Esophagus muscularis mucosa (tissue), 4 donors: ENCODE results near the gene PDS5A. TPM values are rescaled to one million over a fixed set of nuclear protein-coding genes. Genes with fewer than 3 reads are reported as not detected.

Source experiments
- DNase-seq: peaks from one replicate; pipeline ENCODE4 v3.0.0-alpha.2; 2017; ENCODE audit errors: extremely low spot score
- H3K27ac ChIP-seq, 4 donors: fragments of 200-600 bp; sonication (generic); replicated peaks in 1 of 4; 1 replicate in 3 of 4; 2 replicates in 1 of 4; pipeline ENCODE4 v1.5.1; 2016 to 2019; ENCODE audit warnings: mild to moderate bottlenecking in 1 of 4
- H3K27me3 ChIP-seq, 4 donors: fragments of 200-600 bp; sonication (generic); one replicate each; pipeline versions ENCODE4 v1.5.1 to v1.6.0; 2016 to 2019
- H3K36me3 ChIP-seq, 4 donors: fragments of 200-600 bp; sonication (generic); one replicate each; pipeline ENCODE4 v1.5.1; 2016 to 2019
- H3K4me1 ChIP-seq, 4 donors: fragments of 200-600 bp; sonication (generic); one replicate each; pipeline ENCODE4 v1.5.1; 2016 to 2019
- H3K4me3 ChIP-seq, 4 donors: fragments of 200-600 bp; sonication (generic); 1 replicate in 2 of 4; 2 replicates in 2 of 4; pipeline ENCODE4 v1.5.1; 2016 to 2019; ENCODE audit warnings: mild to moderate bottlenecking in 4 of 4, moderate library complexity in 1 of 4
- H3K9me3 ChIP-seq, 4 donors: fragments of 200-600 bp; sonication (generic); 1 replicate in 3 of 4; 2 replicates in 1 of 4; pipeline ENCODE4 v1.5.1; 2016 to 2019
- EP300 ChIP-seq: sonication (generic); formaldehyde crosslinking; IDR thresholded peaks from one replicate; pipeline ENCODE4 v1.6.1; 2017; ENCODE audit warnings: antibody characterized with exemption
- POLR2A ChIP-seq: fragments of 450-650 bp; IDR thresholded peaks from one replicate; pipeline ENCODE4 v1.6.1; 2017; ENCODE audit warnings: antibody characterized with exemption, moderate library complexity, mild to moderate bottlenecking, low read depth
- POLR2AphosphoS5 ChIP-seq, 2 donors: sonication (generic); formaldehyde crosslinking; IDR thresholded peaks; one replicate each; pipeline ENCODE4 v1.6.1; 2017; ENCODE audit warnings: antibody characterized with exemption in 2 of 2
- WGBS: methylation state at CpG from one replicate; pipeline ENCODE4 v1.1.5; 2018; 5-methylcytosine and 5-hydroxymethylcytosine counted together
- intact Hi-C: fragments of 100-400 bp; cut with DNase I; formaldehyde crosslinking; loops from one replicate; pipeline ENCODE4 v1.15.1; 2023
- total RNA-seq, 4 donors: library from RNA; depleted of rRNA; stranded (reverse); fragments of >200 nt; gene quantifications; one replicate each; pipeline versions ENCODE4 v1.1.0 to v1.2.1, GENCODE V29; 2016
- TF ChIP-seq, protein P1 (sequence below), 3 experiments: fragments of 200-600 bp in 2 of 3; fragments of 450-650 bp in 1 of 3; sonication (generic) in 2 of 3; IDR thresholded peaks; one replicate each; pipeline ENCODE4 v1.5.1; 2017 to 2019; ENCODE audit warnings: antibody characterized with exemption in 3 of 3, mild to moderate bottlenecking in 2 of 3, moderate library complexity in 1 of 3

Gene PDS5A
- total RNA-seq, 4 donors from 2014 or later = 48.2 to 56.1 (median 51.3) TPM

- Histone ChIP-seq H3K27me3 (no peaks in the 10 kb centered on the region), H3K27ac (no peak overlapping the region), H3K9me3 (peaks cover 0 to 6% (median 0%) of the 10 kb centered on the region in 4 donors), H3K4me3 (no peak overlapping the region), H3K4me1 (no peaks in the 10 kb centered on the region), H3K36me3 (peaks cover 19 to 83% (median 52%) of the 10 kb centered on the region in 4 donors)
- TF ChIP-seq POLR2A = no peak
- TF ChIP-seq EP300 = no peak
- no peak for TF ChIP-seq POLR2AphosphoS5 (IDR thresholded peaks at IDR 0.05)
- TF ChIP-seq, protein P1, sequence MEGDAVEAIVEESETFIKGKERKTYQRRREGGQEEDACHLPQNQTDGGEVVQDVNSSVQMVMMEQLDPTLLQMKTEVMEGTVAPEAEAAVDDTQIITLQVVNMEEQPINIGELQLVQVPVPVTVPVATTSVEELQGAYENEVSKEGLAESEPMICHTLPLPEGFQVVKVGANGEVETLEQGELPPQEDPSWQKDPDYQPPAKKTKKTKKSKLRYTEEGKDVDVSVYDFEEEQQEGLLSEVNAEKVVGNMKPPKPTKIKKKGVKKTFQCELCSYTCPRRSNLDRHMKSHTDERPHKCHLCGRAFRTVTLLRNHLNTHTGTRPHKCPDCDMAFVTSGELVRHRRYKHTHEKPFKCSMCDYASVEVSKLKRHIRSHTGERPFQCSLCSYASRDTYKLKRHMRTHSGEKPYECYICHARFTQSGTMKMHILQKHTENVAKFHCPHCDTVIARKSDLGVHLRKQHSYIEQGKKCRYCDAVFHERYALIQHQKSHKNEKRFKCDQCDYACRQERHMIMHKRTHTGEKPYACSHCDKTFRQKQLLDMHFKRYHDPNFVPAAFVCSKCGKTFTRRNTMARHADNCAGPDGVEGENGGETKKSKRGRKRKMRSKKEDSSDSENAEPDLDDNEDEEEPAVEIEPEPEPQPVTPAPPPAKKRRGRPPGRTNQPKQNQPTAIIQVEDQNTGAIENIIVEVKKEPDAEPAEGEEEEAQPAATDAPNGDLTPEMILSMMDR (IDR thresholded peaks at IDR 0.05) = no peak
- 92% methylated on average over 6 of the region's 6 CpGs for WGBS
- no peak for DNase-seq
- intact Hi-C loops = no loop called here
Observed at GRCh38 chr4:39860804-39861203, 116.9 kb downstream of the PDS5A start.

DNA sequence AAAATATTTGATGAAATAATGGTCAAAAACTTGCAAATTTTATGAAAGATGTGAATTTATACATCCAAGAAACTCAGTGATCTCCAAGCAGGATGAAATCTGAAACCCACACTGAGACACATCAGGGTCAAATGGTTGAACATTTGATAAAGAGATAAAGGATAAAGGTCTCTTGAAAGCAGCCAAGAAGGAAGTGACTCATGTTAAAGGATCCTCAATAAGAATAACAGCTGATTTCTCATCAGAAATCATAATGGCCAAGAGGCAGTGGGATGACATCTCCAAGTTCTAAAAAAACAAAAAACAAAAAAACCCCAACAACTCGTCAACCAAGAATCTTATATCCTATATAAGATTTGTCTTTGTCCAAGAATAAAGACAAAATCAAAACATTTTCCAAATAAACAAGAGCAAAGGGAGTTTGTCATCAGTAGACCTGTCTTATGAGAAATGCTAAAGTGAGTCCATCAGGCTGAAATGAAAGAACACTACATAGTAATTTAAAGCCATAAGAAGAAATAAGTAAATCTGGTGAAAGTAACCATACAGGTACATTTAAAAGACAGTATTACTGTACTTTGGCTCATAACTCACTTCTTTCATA, 121.7 kb downstream of the PDS5A start:
- H3K4me3 ChIP-seq = no peak overlapping the region
- no peaks in the 10 kb centered on the region for H3K4me1 ChIP-seq
- 97% methylated on average over 1 of the region's 1 CpG for WGBS
- peaks cover 0 to 7% (median 0%) of the 10 kb centered on the region in 4 donors for H3K9me3 ChIP-seq
- TF ChIP-seq POLR2A (no peak), POLR2AphosphoS5 (IDR thresholded peaks at IDR 0.05) (no peak), EP300 (no peak)
- TF ChIP-seq, protein P1 (IDR thresholded peaks at IDR 0.05) = no peak
- no peak overlapping the region for H3K27ac ChIP-seq
- intact Hi-C loops = no loop called here
- H3K27me3 ChIP-seq = no peaks in the 10 kb centered on the region
- H3K36me3 ChIP-seq = peaks cover 25 to 58% (median 49%) of the 10 kb centered on the region in 4 donors
- DNase-seq = no peak

DNA sequence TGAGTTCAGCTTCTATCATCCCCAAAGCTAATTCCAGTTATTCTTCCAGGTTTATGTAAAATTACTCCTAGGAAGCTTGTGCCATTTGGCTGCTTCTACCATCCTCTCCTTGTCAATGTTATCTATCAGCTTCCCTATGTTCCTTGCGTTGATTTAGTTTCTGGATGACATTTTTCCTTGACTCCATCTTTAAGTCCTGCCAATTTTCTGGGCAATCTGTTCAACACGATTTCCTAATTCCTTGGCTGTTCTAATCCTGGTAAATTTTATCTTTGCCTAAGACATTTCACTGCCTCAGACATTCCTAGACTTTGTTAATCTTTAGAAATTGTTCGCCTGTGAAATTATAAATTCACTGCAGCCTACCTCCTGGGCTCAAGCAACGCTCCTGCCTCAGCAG, 125.1 kb downstream of the PDS5A start:
- H3K27ac ChIP-seq = no peak overlapping the region
- no peaks in the 10 kb centered on the region for H3K4me1 ChIP-seq
- peaks cover 0 to 7% (median 0%) of the 10 kb centered on the region in 4 donors for H3K9me3 ChIP-seq
- DNase-seq = no peak
- intact Hi-C loops = no loop called here
- 65% methylated on average over 4 of the region's 4 CpGs for WGBS
- no peak for TF ChIP-seq EP300
- TF ChIP-seq, protein P1 (IDR thresholded peaks at IDR 0.05) = no peak
- no peak for TF ChIP-seq POLR2AphosphoS5 (IDR thresholded peaks at IDR 0.05)
- TF ChIP-seq POLR2A = no peak
- H3K4me3 ChIP-seq = no peak overlapping the region
- H3K36me3 ChIP-seq = peaks cover 12 to 53% (median 46%) of the 10 kb centered on the region in 4 donors
- H3K27me3 ChIP-seq = no peaks in the 10 kb centered on the region

DNA sequence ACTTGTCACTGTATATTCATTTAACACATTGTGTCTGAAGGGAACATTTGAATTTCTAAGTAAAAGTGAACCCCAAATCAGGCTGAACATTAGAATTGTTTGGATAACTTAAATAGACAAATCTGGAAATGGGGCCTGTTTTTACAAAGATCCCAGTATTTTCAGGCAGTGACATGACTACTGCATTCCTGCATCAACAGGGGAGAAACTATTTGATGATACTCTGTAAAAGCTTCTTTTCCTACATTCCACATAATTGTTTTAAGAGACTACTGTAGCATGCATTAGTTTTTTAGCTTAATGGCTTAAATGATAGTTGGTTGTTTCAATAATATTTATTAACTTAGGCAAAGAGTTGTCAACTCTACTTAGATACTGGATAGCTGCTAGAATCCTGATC, 127.0 kb downstream of the PDS5A start:
- H3K27me3 ChIP-seq = no peaks in the 10 kb centered on the region
- H3K36me3 ChIP-seq = peaks cover 8 to 58% (median 44%) of the 10 kb centered on the region in 4 donors
- H3K9me3 ChIP-seq = peaks cover 0 to under 1% (median 0%) of the 10 kb centered on the region in 4 donors
- intact Hi-C loops = no loop called here
- no peak overlapping the region for H3K4me3 ChIP-seq
- no peak overlapping the region for H3K27ac ChIP-seq
- TF ChIP-seq EP300 (no peak), POLR2A (no peak), POLR2AphosphoS5 (IDR thresholded peaks at IDR 0.05) (no peak)
- TF ChIP-seq, protein P1 (IDR thresholded peaks at IDR 0.05) = no peak
- no peaks in the 10 kb centered on the region for H3K4me1 ChIP-seq
- no peak for DNase-seq

- Histone ChIP-seq H3K9me3 (no peaks in the 10 kb centered on the region), H3K27me3 (no peaks in the 10 kb centered on the region), H3K27ac (no peak overlapping the region), H3K4me1 (no peaks in the 10 kb centered on the region), H3K4me3 (no peak overlapping the region), H3K36me3 (peaks cover 15 to 79% (median 53%) of the 10 kb centered on the region in 4 donors)
- TF ChIP-seq, protein P1 (IDR thresholded peaks at IDR 0.05) = no peak
- no peak for TF ChIP-seq POLR2A
- TF ChIP-seq POLR2AphosphoS5 (IDR thresholded peaks at IDR 0.05) = no peak
- no peak for TF ChIP-seq EP300
- DNase-seq = no peak
- 58% methylated on average over 1 of the region's 1 CpG for WGBS
- intact Hi-C loops = no loop called here
Observed at GRCh38 chr4:39846705-39847104, 131.0 kb downstream of the PDS5A start.
